NCI-H526 (cell line): ENCODE data around the gene DCAF4L1.
A peak's percentile ranks its signal among the peaks of the same experiment; 100 is the strongest.

Experiments
- DNase-seq, 2 experiments: peaks; one replicate each; lab custom pipeline; 2025; lab: John Stamatoyannopoulos, UW

DCAF4L1 gene

DNA sequence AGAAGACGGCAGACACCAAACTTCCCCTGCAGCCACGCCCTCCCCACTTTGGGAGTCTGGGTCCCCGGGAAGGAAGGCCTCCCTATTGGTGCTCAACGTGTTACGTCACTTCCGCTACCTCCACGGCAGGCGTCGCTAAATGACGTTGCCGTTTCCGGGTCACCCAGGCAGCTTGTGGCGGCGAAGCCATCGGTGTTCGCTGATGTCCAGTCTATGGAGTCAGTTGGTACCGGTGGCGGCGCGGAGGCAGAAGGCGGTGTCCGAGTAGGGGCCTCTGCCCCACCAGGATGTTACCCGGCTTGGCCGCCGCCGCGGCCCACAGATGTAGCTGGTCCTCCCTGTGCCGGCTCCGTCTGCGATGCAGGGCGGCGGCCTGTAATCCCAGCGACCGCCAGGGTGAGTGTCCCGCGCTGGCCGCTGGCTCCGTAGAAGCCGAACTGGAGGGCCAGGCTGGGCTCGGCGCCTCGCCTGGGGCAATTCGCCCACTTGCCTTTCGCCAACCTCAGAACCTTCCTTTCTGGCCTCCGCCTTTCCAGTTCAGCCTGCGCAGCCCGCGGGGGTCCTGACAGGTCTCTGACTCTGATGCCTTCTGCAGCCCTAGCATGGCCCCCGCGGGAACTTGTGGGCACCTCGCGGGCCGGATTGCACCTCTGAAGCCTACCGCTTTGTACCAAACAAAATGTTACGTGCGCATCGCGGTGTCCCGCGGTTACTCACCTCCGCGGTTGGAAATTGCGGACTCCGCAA lies 9.0 kb downstream of the DCAF4L1 start, which contains the start of gene SLC30A9:
Gene SLC30A9 (plus strand): TSS at position 166 of the 747 bp plus-strand sequence. CDS start 122 bp downstream, at position 288.
- peak; percentile 89 to 96 for DNase-seq

DNA sequence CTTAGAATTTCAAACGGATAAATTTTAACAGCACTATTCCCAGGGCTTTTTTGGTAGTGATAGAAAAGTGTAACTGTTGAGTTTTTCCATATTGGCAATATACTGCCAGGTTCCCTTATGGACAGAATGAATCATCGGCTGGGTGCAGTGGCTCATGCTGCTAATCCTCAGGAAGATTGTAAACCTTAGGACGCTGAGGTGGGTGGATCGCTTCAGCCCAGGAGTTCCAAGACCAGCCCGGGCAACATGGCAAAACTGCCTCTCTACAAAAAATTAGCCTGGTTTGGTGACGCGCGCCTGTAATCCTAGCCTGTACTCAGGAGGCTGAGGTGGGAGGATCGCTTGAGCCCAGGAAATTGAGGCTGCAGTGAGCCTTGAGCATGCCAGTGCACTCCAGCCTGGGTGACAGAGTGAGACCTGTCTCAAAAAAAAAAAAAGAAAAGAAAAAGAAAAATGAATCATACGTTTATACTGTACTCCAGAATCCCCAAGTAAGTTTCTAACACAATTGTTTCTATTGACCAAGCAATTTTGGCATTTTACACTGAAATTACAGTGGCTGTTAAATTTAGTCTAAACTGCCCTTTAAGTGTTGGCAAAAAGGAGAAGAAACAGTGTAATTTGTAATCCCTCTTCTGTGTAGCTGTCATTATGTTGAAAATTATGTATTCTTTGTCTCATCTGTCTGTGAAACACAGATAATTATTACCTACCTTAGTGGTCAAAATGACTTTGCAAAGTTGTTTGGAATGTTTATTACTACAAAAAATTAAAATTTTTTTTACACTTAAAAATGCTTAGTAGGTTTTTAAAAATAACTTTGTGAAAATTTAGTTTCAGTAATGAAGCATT lies 10.6 kb downstream of the DCAF4L1 start:
- DNase-seq = no peak

DNA sequence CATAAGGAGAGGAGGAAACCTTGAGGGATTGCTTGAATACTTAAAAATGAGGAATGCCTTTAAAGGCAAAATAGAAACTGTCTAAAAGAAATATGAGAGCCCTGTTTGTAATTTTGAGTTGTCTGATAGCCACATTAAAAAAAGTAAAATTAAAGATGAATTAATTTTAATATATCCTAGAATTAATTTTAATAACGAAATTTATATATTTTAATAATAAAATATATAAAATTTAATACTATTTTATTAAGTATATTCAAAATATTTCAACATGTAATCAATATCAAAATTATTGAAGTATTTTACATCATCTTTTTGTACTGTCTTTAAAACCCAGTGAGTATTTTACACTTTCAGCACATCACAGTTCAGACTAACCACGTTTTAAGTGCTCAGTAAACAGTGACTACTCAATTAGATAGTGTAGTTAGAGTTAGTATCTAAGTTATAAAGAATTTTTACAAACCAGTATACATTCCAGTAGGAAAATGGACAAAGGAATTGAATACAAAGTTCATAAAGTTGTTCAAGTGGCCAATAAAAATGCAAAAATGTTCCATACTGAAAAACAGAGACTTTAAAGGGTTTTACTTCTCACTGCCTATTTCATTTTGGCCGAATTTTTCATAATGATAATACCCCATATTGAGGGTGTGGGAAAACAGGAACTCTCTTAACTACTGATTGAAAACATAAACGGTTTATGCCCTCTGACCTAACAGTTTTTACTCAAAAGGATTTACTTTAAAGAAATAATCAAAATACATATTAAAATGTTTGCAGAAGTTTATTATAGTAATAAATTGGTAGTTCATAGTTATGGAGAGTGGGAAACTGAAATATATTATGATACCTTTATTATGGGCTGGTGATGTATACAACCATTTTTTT lies 11.7 kb downstream of the DCAF4L1 start:
- DNase-seq = no peak

DNA sequence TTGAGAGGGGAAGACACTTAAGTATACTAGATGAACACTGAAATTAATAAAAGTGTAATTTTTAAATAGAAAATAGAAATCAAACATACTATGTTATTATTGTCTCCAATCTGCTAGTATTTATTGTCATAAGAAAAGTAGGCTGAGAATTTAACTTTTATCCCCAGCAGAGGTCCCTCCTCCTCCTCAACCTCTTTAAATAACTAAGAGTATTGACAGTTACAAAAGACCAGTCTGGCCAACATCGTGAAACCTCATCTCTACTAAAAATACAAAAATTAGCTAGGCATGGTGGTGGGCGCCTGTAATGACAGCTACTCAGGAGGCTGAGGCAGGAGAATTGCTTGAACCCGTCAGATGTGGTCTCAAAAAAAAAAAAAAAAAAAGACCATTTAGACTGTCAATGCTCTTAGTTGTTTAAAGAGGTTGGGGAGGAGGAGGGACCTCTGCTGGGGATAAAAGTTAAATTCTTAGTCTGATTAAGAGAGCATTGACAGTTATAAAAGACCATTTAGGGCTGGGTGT lies 13.0 kb downstream of the DCAF4L1 start:
- no peak for DNase-seq

DNA sequence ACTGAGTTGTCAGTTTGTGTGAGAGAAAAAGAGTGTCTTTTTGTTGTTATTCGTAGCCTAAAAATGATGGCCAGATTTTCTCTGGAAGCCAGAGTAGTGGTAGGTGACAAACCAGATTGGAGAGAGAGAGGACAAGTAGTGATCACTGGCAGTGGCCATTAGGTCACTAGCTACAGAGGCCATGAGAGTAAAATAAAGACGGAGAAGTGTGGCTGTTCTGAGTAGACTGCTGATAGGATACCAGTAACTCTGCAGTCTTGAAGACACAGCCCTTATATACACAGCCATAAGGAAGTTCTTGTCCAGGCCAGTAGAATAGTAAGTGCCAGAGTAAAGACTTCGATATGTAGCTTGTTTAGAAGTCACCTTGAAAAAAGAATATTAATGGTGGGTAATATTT lies 16.5 kb downstream of the DCAF4L1 start:
- no peak for DNase-seq

DNA sequence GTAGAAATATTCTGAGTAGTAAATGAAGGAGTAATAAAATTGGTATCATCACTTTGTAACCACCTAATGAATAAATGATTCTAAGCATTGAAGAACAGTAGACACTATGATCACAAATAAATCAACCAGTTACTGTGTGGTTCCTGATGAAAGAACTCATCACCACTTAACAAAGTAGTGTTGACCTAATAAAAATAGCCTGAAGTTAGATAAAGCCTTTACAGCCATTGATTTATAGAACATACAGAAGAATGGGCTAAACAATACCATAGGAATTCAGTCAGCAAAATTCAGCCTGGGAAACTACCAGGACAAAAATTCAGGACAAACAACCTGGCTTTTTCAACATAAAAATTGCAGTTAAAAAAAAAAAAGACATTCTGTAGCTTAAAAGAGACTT lies 17.8 kb downstream of the DCAF4L1 start:
- no peak for DNase-seq

DNA sequence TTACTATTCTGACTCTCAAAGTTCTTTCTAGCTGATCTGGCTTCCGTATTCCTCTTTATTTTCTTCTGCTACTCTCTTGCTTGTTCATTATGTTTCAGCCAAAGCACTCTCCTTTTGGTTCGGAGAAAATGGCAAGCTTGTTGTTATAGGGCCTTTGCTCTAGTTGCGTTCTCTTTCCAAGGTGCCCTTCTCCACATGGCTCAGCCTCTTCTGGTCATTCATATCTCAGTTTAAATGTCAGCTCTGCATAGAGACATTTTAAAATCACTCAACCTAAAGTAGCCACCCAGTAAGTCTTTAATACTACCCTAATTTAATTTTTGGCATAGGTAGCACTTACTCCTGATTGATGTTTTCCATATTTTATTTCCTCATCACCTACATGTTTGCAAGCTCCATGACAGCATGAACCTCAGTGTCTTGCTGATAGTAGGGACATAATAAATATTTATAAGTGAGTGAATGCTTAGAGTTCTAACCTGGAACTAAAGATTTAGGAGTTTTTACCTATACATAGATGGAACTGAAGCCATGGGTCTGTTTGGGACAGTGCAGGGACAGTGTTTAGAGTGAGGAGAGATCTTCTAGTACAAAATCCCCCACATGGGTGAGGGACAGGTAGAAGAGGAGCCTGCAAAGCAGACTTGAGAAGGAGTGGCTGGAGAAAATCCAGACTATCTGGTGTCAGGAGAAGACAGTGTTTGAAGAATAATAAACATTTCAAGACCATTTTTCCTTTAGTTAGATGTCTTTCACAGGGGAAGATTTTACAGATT lies 26.6 kb downstream of the DCAF4L1 start:
- DNase-seq = no peak

DNA sequence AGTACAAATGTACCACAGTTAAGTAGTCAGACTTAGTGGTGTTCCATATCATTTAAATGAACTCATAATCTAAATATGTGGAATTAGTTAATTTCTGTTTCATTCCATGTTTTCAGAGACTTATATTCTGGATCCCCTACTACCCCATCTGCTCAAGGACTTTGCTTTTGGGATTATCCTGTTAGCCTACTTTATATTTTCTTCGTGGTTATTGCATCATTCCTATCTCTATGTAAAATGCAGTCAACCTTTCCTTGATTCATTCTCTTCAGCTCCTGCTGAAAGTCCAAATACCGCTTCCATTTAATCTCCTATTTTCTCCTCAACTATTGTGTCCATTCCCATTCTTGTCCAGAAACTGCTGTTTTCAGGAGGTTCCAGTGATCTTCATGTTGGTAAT lies 33.9 kb downstream of the DCAF4L1 start:
- no peak for DNase-seq

DNA sequence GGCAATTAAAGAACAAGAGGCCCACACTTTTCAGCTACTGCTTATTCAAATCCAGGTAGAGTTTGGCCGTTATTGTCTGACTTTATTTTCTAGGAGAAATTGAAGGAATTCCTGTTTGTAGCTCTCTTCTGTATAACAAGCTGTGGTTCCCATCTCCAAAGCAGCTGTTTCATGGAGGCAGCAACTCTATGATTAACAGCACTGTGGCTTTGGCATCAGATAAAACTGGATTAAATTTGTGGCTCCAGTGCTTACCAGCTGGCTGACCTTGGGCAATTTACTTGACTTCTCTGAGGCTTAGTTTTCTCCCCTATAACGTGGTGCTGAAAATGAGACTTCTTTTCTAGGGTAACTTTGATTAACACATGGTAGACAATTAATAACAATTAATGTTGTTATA lies 36.9 kb downstream of the DCAF4L1 start:
- no peak for DNase-seq
